Pancreas (tissue), 10 donors: ENCODE measurements around the gene OLFM1. TPM values are rescaled to one million over a fixed set of nuclear protein-coding genes. Genes with fewer than 3 reads are reported as not detected.

Source experiments
- ATAC-seq, 4 donors: fragments of 200-7000 bp; cut with Tn5 transposase; one replicate each; pipeline versions ENCODE4 v1.8.0 to v1.9.1; 2020; ENCODE audit warnings: mild to moderate bottlenecking in 4 of 4, moderate library complexity in 4 of 4
- DNase-seq, 6 donors: peaks; one replicate each; pipeline ENCODE4 v3.0.0-alpha.2; 2020
- FAIRE-seq: peaks from 2 replicates; lab custom pipeline; 2012; peaks lifted over from hg19 to GRCh38; lab: Jason Lieb, UNC
- H3K27ac ChIP-seq, 4 donors: fragments of 200-600 bp; sonication (generic); 1 replicate in 3 of 4; 2 replicates in 1 of 4; pipeline versions ENCODE4 v1.5.0 to v1.8.0; 2020
- H3K27me3 ChIP-seq, 4 donors: fragments of 200-600 bp; one replicate each; pipeline ENCODE4 v1.8.0; 2021
- H3K36me3 ChIP-seq, 3 donors: fragments of 200-600 bp; sonication (generic) in 1 of 3; one replicate each; pipeline versions ENCODE4 v1.5.0 to v1.8.0; 2020 to 2021
- H3K4me1 ChIP-seq, 3 donors: fragments of 200-600 bp; one replicate each; pipeline ENCODE4 v1.8.0; 2021
- H3K4me3 ChIP-seq, 4 donors: fragments of 200-600 bp; sonication (generic) in 2 of 4; one replicate each; pipeline versions ENCODE4 v1.5.0 to v1.8.0; 2020 to 2021
- H3K9me3 ChIP-seq, 4 donors: fragments of 200-600 bp; one replicate each; pipeline ENCODE4 v1.8.0; 2021
- WGBS, 2 donors: extraction: QIAGEN DNeasy Blood & Tissue Kit; methylation state at CpG; one replicate each; pipeline ENCODE4 v1.1.7; 2013; 5-methylcytosine and 5-hydroxymethylcytosine counted together
- intact Hi-C, 3 donors: fragments of 100-400 bp; cut with DNase I; formaldehyde crosslinking; loops; one replicate each; pipeline versions ENCODE4 v1.11.1 to v1.14.2; 2022
- polyA plus RNA-seq, 2 donors: library from polyadenylated mRNA; stranded (reverse); fragments of 200-250 nt; gene quantifications; one replicate each; pipeline ENCODE4 v1.2.3, GENCODE V29; 2013
- total RNA-seq, 6 donors: library from RNA; stranded (reverse); fragmentation: NEBNext Ultra II Directional in 4 of 6; extraction: Animal tissue kit (Norgen Biotek cat#: 25700) in 4 of 6; gene quantifications; one replicate each; pipeline versions ENCODE4 v1.2.1 to v1.2.4, GENCODE V29; 2021 to 2023
- TF ChIP-seq, protein P1 (sequence below), 4 donors: fragments of 200-600 bp; sonication (generic) in 3 of 4; IDR thresholded peaks; one replicate each; pipeline versions ENCODE4 v1.5.0 to v1.8.0; 2021; ENCODE audit warnings: antibody characterized with exemption in 4 of 4
- donor health status: healthy with polysubstance abuse.
- donor health status: DM: no; HTN: no; CAD: no; lungs with moderate emphysema.
- donor health status: DM: no; HTN: no; CAD: no.
- donor health status: control.
- donor health status: control.
- donor health status: Bipolar disorder and iron deficiency.
- donor health status: DM: yes; HTN: yes; CAD: no.
- donor health status: DM: no; HTN: no; CAD: no.
- donor health status: DM: no; HTN: no; CAD: no.
- donor health status: DM: yes; HTN: yes; CAD: no.

OLFM1 gene
- total and polyA plus RNA-seq, 8 donors, result 5.9 to 14.1 (median 7.8) TPM

- DNase-seq (peak in 3 of 6 donors; percentile 15 to 30 (median 18)), ATAC-seq (peak; percentile 40 to 77 (median 52)), FAIRE-seq (no peak)
- 35 to 54% methylated on average over 7 of the region's 7 CpGs for WGBS, 2 donors
- Histone ChIP-seq H3K27me3 (no peaks in the 10 kb centered on the region), H3K9me3 (no peaks in the 10 kb centered on the region), H3K4me1 (no peaks in the 10 kb centered on the region), H3K36me3 (no peaks in the 10 kb centered on the region), H3K4me3 (no peak overlapping the region), H3K27ac (no peak overlapping the region)
- intact Hi-C loops, result no loop called here
- TF ChIP-seq, protein P1, sequence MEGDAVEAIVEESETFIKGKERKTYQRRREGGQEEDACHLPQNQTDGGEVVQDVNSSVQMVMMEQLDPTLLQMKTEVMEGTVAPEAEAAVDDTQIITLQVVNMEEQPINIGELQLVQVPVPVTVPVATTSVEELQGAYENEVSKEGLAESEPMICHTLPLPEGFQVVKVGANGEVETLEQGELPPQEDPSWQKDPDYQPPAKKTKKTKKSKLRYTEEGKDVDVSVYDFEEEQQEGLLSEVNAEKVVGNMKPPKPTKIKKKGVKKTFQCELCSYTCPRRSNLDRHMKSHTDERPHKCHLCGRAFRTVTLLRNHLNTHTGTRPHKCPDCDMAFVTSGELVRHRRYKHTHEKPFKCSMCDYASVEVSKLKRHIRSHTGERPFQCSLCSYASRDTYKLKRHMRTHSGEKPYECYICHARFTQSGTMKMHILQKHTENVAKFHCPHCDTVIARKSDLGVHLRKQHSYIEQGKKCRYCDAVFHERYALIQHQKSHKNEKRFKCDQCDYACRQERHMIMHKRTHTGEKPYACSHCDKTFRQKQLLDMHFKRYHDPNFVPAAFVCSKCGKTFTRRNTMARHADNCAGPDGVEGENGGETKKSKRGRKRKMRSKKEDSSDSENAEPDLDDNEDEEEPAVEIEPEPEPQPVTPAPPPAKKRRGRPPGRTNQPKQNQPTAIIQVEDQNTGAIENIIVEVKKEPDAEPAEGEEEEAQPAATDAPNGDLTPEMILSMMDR (IDR thresholded peaks at IDR 0.05), result no peak
Observed at GRCh38 chr9:135123773-135124134, 36.3 kb downstream of the OLFM1 start.

GRCh38 chr9:135126451-135127187 is 39.2 kb downstream of the OLFM1 start:
- peak in 1 of 4 donors; percentile 56 for ATAC-seq
- intact Hi-C loops, result no loop called here
- H3K36me3 ChIP-seq, result no peaks in the 10 kb centered on the region
- no peaks in the 10 kb centered on the region for H3K9me3 ChIP-seq
- TF ChIP-seq, protein P1 (IDR thresholded peaks at IDR 0.05), result no peak
- no peak overlapping the region for H3K4me3 ChIP-seq
- WGBS, 2 donors, result 73 to 79% methylated on average over 33 to 34 of the region's 34 CpGs
- peak in 1 of 6 donors; percentile 35 for DNase-seq
- no peaks in the 10 kb centered on the region for H3K4me1 ChIP-seq
- no peaks in the 10 kb centered on the region for H3K27me3 ChIP-seq
- H3K27ac ChIP-seq, result no peak overlapping the region
- no peak for FAIRE-seq

DNA sequence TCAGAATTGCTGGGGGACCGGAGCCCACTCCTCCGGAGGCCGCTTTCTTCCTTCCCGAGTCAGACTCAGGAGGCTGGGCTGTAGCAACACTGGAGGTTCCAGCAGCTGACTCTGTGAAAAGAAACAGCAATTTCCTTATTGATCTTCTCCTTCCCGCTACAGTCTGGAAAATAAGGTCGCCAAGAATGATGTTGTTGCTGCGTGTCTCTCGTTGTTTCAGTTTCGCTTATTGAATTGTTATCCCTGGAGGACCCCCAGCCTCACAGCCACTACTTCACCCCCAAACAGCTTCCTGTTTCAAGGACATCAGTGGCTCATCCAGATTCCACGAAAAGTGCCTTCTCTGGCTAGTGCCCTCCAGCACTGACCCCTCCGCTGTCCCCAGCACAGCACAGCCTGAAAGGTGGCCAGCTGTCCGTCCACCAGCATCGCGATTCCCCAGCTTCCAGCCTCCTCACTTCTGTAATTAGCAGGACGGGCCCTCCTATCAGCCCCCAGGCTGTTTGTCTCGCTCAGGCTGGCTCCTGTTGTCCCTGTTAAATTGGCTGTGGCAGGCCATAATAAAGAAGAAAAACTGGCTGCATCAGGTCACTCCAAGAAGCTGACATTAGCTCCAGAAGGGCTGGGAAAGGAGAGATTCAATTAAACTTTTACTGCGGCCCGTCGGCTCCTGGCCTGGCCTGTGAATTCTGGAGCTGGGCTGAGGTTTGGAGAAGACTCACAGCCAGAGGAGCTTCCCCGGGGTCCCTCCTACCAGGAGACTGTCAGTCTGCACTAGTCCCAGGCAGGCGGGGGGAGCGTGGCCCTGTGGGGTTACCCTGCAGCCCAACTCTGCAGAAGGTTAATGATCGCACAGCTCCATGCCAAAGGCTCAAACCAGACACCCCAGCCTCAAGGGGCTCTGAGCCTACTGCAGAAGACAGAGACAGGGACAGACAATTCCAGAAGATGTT is 40.5 kb downstream of the OLFM1 start:
- no peak for FAIRE-seq
- WGBS, 2 donors, result 53 to 59% methylated on average over 23 of the region's 23 CpGs
- Histone ChIP-seq H3K4me1 (no peaks in the 10 kb centered on the region), H3K27me3 (no peaks in the 10 kb centered on the region), H3K36me3 (no peaks in the 10 kb centered on the region), H3K4me3 (no peak overlapping the region), H3K27ac (no peak overlapping the region), H3K9me3 (no peaks in the 10 kb centered on the region)
- no peak for ATAC-seq
- TF ChIP-seq, protein P1 (IDR thresholded peaks at IDR 0.05), result no peak
- intact Hi-C loops, result no loop called here
- DNase-seq, result peak in 1 of 6 donors; percentile 26

- DNase-seq, result peak in 1 of 6 donors; percentile 51
- no peak overlapping the region for H3K4me3 ChIP-seq
- TF ChIP-seq, protein P1 (IDR thresholded peaks at IDR 0.05), result no peak
- H3K36me3 ChIP-seq, result no peaks in the 10 kb centered on the region
- H3K4me1 ChIP-seq, result no peaks in the 10 kb centered on the region
- no peaks in the 10 kb centered on the region for H3K9me3 ChIP-seq
- FAIRE-seq, result no peak
- WGBS, 2 donors, result 80 to 95% methylated on average over 5 to 7 of the region's 7 CpGs
- no peak for ATAC-seq
- no peak overlapping the region for H3K27ac ChIP-seq
- intact Hi-C loops, result no loop called here
- H3K27me3 ChIP-seq, result no peaks in the 10 kb centered on the region
Observed at GRCh38 chr9:135129137-135129695, 41.7 kb downstream of the OLFM1 start.
